ENCODE results near the gene SSBP4.

DNA sequence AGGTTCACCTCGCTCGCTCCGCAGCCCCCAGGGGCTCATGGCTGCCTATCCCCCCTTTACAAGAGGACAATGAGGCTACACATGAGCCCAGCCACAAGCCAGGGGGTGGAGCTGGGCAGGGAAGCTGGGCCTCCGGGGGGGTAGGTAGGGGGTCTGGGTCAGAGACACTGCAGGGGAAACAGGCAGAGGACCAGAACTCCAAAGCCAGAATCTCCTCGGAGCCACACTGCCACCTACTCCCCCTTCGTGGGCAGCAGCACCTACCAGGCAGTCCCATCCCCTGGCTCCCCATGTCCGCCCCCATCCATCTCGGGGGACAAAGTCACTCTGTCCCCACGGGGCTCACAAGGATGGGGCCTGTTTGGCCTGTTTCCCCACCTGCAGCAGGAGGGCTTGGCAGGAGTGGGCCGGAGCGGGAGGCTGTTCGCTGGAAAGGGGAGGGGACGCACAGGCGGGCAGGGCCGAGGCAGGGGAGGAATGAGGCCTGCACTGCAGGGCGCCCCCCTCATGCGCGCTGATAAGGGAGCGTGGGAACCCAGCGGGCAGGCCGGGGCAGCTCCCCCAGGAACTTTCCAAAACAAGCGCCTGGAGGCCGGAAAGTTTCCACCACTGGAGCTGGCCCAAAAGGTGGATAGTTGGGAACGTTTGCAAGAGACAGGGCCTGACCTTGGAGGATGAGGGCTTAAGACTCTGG is 19.3 kb downstream of the SSBP4 start:
- no peak for TF ChIP-seq POLR2A (IDR thresholded peaks at IDR 0.05; ENCODE audit: low read depth, low read length)
- TF ChIP-seq, protein P1, sequence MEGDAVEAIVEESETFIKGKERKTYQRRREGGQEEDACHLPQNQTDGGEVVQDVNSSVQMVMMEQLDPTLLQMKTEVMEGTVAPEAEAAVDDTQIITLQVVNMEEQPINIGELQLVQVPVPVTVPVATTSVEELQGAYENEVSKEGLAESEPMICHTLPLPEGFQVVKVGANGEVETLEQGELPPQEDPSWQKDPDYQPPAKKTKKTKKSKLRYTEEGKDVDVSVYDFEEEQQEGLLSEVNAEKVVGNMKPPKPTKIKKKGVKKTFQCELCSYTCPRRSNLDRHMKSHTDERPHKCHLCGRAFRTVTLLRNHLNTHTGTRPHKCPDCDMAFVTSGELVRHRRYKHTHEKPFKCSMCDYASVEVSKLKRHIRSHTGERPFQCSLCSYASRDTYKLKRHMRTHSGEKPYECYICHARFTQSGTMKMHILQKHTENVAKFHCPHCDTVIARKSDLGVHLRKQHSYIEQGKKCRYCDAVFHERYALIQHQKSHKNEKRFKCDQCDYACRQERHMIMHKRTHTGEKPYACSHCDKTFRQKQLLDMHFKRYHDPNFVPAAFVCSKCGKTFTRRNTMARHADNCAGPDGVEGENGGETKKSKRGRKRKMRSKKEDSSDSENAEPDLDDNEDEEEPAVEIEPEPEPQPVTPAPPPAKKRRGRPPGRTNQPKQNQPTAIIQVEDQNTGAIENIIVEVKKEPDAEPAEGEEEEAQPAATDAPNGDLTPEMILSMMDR (conservative IDR thresholded peaks at IDR 0.05; ENCODE audit: low read depth, low read length) = no peak
- TF ChIP-seq MAZ (IDR thresholded peaks at IDR 0.05; ENCODE audit: borderline replicate concordance, low read depth, low read length) = 0 out of 2 replicates have a peak, but pooled peaks have one; percentile 7
- no peak for TF ChIP-seq CEBPB (IDR thresholded peaks at IDR 0.05; ENCODE audit: low read depth, low read length)
- no peak for TF ChIP-seq MAFK (IDR thresholded peaks at IDR 0.05; ENCODE audit: low read depth, low read length)
- no peak for TF ChIP-seq RAD21 (IDR thresholded peaks at IDR 0.05; ENCODE audit: low read length)
- TF ChIP-seq BHLHE40 (IDR thresholded peaks at IDR 0.05; ENCODE audit: low read depth, low read length) = no peak
- no peak for TF ChIP-seq RFX5 (IDR thresholded peaks at IDR 0.05; ENCODE audit: low read depth, low read length)
- no peak for TF ChIP-seq MXI1 (IDR thresholded peaks at IDR 0.05; ENCODE audit: borderline replicate concordance, low read depth, low read length)
- TF ChIP-seq FOS (IDR thresholded peaks at IDR 0.05; ENCODE audit: low read depth, low read length) = no peak
- TF ChIP-seq, protein P2, sequence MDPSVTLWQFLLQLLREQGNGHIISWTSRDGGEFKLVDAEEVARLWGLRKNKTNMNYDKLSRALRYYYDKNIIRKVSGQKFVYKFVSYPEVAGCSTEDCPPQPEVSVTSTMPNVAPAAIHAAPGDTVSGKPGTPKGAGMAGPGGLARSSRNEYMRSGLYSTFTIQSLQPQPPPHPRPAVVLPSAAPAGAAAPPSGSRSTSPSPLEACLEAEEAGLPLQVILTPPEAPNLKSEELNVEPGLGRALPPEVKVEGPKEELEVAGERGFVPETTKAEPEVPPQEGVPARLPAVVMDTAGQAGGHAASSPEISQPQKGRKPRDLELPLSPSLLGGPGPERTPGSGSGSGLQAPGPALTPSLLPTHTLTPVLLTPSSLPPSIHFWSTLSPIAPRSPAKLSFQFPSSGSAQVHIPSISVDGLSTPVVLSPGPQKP (IDR thresholded peaks at IDR 0.05; ENCODE audit: borderline replicate concordance, low read depth, low read length) = no peak
- TF ChIP-seq SMC3 (IDR thresholded peaks at IDR 0.05; ENCODE audit: low read depth, low read length) = no peak
